ENCODE results near the gene PAX1.

PAX1 gene

GRCh38 chr20:21739682-21740081, 34.2 kb downstream of the PAX1 start:
- no peak for DNase-seq (ENCODE audit: low read depth in 2 of 2)

DNA sequence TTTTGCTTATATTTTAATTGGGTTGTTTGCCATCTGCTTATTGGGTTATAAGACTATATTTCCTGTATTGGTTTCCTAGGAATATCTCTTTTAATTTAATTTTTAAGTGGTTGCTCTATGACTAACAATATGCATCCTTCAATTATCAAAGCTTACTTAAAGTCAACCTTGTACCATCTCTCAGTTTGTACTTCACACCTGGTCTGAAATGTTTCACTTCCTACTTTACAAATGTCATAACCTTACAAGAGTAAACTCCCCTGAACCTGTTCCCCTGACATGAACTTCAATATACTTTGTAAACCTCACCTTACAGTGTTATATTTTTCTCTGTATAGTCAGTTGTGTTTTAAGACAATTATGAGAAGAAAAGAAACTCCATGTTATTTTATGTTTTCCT, 35.8 kb downstream of the PAX1 start:
- no peak for DNase-seq (ENCODE audit: low read depth in 2 of 2)

- DNase-seq (ENCODE audit: low read depth in 2 of 2): no peak
These were observed 57.2 kb downstream of the PAX1 start for GRCh38 chr20:21762646-21763045.

DNA sequence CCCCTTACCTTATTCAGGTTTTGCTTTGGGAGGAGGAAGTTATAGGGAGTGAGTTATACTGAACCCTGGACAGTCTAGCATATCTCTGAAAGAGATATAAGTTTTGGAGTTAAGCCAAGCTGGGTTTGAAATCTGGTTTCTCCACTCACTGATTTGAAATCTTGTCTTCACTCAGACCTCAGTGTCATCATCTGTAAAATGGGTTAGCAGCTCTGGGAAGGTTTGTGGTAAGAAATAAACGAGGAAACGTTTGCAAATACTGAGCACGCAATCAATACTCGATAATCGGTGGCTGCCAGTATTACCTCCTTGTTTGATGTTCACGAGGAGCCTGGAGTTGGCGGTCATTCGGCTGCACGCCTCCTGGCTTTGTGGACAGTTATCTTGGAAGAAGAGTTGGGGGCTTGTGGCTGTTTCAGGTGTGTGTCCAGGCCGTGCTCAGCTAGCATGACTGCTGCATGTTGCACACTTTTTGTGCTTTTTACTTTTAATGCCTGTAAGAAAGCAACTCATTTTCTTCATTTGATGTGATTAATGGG, 61.8 kb downstream of the PAX1 start:
- DNase-seq (ENCODE audit: low read depth in 2 of 2): no peak

- no peak for DNase-seq (ENCODE audit: low read depth in 2 of 2)
These were observed 62.3 kb downstream of the PAX1 start for GRCh38 chr20:21767739-21768223.
